Esophagus squamous epithelium (tissue), 5 donors: ENCODE measurements around the gene AIG1. TPM values are rescaled to one million over a fixed set of nuclear protein-coding genes. Genes with fewer than 3 reads are reported as not detected.
A peak's percentile ranks its signal among the peaks of the same experiment; 100 is the strongest.

Source experiments
- DNase-seq: peaks from one replicate; lab custom pipeline; 2025; lab: John Stamatoyannopoulos, UW
- H3K27ac ChIP-seq, 4 donors: fragments of 200-600 bp; sonication (generic); one replicate each; pipeline ENCODE4 v1.5.1; 2016 to 2019; ENCODE audit warnings: mild to moderate bottlenecking in 1 of 4
- H3K27me3 ChIP-seq, 4 donors: fragments of 200-600 bp; sonication (generic); 1 replicate in 3 of 4; 2 replicates in 1 of 4; pipeline versions ENCODE4 v1.5.1 to v1.6.0; 2017 to 2021; ENCODE audit warnings: antibody characterized with exemption in 1 of 4
- H3K36me3 ChIP-seq, 3 donors: fragments of 200-600 bp; sonication (generic); one replicate each; pipeline ENCODE4 v1.5.1; 2016 to 2019
- H3K4me1 ChIP-seq, 3 donors: fragments of 200-600 bp; sonication (generic); one replicate each; pipeline ENCODE4 v1.5.1; 2017 to 2019
- H3K4me3 ChIP-seq, 4 donors: fragments of 200-600 bp; sonication (generic); 1 replicate in 3 of 4; 2 replicates in 1 of 4; pipeline ENCODE4 v1.5.1; 2016 to 2019; ENCODE audit warnings: mild to moderate bottlenecking in 2 of 4, moderate library complexity in 1 of 4
- H3K9me3 ChIP-seq, 3 donors: fragments of 200-600 bp; sonication (generic); one replicate each; pipeline ENCODE4 v1.5.1; 2016 to 2019
- CTCF ChIP-seq, 6 experiments: fragments of 450-650 bp in 4 of 6; fragments of 200-600 bp in 2 of 6; sonication (generic) in 2 of 6; IDR thresholded peaks; one replicate each; pipeline ENCODE4 v1.5.1; 2016 to 2019; ENCODE audit warnings: antibody characterized with exemption in 6 of 6, mild to moderate bottlenecking in 4 of 6, moderate library complexity in 4 of 6
- POLR2A ChIP-seq, 4 donors: fragments of 450-650 bp; IDR thresholded peaks; one replicate each; pipeline ENCODE4 v1.6.1; 2017; ENCODE audit warnings: antibody characterized with exemption in 4 of 4, mild to moderate bottlenecking in 4 of 4, moderate library complexity in 3 of 4
- WGBS, 2 donors: methylation state at CpG; one replicate each; pipeline ENCODE4 v1.1.5; 2018; 5-methylcytosine and 5-hydroxymethylcytosine counted together
- intact Hi-C: fragments of 100-400 bp; cut with DNase I; formaldehyde crosslinking; loops from one replicate; pipeline ENCODE4 v1.15.0; 2022
- total RNA-seq, 4 donors: library from RNA; depleted of rRNA; stranded (reverse); fragments of >200 nt; gene quantifications; one replicate each; pipeline ENCODE4 v1.1.0, GENCODE V29; 2016
- donor health status: DM: yes; HTN: yes; CAD: no.

Gene AIG1
- total RNA-seq, 4 donors from 2014 or later = 29.1 to 30.5 (median 29.9) TPM

- H3K27me3 ChIP-seq = no peaks in the 10 kb centered on the region
- no peak for TF ChIP-seq CTCF (IDR thresholded peaks at IDR 0.05)
- no peak for TF ChIP-seq POLR2A (IDR thresholded peaks at IDR 0.05)
- H3K4me3 ChIP-seq = no peak overlapping the region
- H3K27ac ChIP-seq = peak overlapping the region in 2 of 4 donors; percentile 42 to 61
- no peak for DNase-seq
- H3K4me1 ChIP-seq = peaks cover 0 to 47% (median 10%) of the 10 kb centered on the region in 3 donors
- H3K9me3 ChIP-seq = no peaks in the 10 kb centered on the region
- 36 to 68% methylated on average over 3 of the region's 3 CpGs for WGBS, 2 donors
- H3K36me3 ChIP-seq = no peaks in the 10 kb centered on the region
- intact Hi-C loops = no loop called here
Observed at GRCh38 chr6:143329323-143329722, 268.6 kb downstream of the AIG1 start.

- 95 to 96% methylated on average over 2 of the region's 2 CpGs for WGBS, 2 donors
- no peak for DNase-seq
- Histone ChIP-seq H3K4me3 (no peak overlapping the region), H3K27ac (no peak overlapping the region), H3K4me1 (peaks cover 0 to 44% (median 11%) of the 10 kb centered on the region in 3 donors), H3K27me3 (no peaks in the 10 kb centered on the region), H3K36me3 (no peaks in the 10 kb centered on the region), H3K9me3 (no peaks in the 10 kb centered on the region)
- intact Hi-C loops = no loop called here
- no peak for TF ChIP-seq CTCF (IDR thresholded peaks at IDR 0.05)
- TF ChIP-seq POLR2A (IDR thresholded peaks at IDR 0.05) = no peak
Observed at GRCh38 chr6:143331362-143331761, 270.7 kb downstream of the AIG1 start.

GRCh38 chr6:143332153-143332845 is 271.6 kb downstream of the AIG1 start:
- intact Hi-C loops = no loop called here
- Histone ChIP-seq H3K36me3 (no peaks in the 10 kb centered on the region), H3K4me1 (peaks cover 0 to 49% (median 11%) of the 10 kb centered on the region in 3 donors), H3K9me3 (no peaks in the 10 kb centered on the region), H3K27ac (no peak overlapping the region), H3K4me3 (no peak overlapping the region), H3K27me3 (no peaks in the 10 kb centered on the region)
- WGBS, 2 donors = 71 to 79% methylated on average over 1 of the region's 1 CpG
- no peak for TF ChIP-seq POLR2A (IDR thresholded peaks at IDR 0.05)
- no peak for TF ChIP-seq CTCF (IDR thresholded peaks at IDR 0.05)
- no peak for DNase-seq

- H3K4me1 ChIP-seq = peaks cover 0 to 49% (median 11%) of the 10 kb centered on the region in 3 donors
- H3K27me3 ChIP-seq = no peaks in the 10 kb centered on the region
- WGBS, 2 donors = 52 to 60% methylated on average over 2 of the region's 2 CpGs
- no peak overlapping the region for H3K4me3 ChIP-seq
- H3K27ac ChIP-seq = peak overlapping the region in 2 of 4 donors; percentile 8 to 32
- TF ChIP-seq CTCF (IDR thresholded peaks at IDR 0.05) = no peak
- no peak for TF ChIP-seq POLR2A (IDR thresholded peaks at IDR 0.05)
- intact Hi-C loops = no loop called here
- no peak for DNase-seq
- H3K36me3 ChIP-seq = no peaks in the 10 kb centered on the region
- H3K9me3 ChIP-seq = no peaks in the 10 kb centered on the region
Observed at GRCh38 chr6:143333081-143333480, 272.4 kb downstream of the AIG1 start.

GRCh38 chr6:143333749-143334520 is 273.2 kb downstream of the AIG1 start:
- peaks cover 0 to 50% (median 15%) of the 10 kb centered on the region in 3 donors for H3K4me1 ChIP-seq
- DNase-seq = no peak
- intact Hi-C loops = no loop called here
- WGBS, 2 donors = 51 to 66% methylated on average over 7 of the region's 7 CpGs
- peak overlapping the region in 2 of 4 donors; percentile 8 to 32 for H3K27ac ChIP-seq
- no peak overlapping the region for H3K4me3 ChIP-seq
- no peaks in the 10 kb centered on the region for H3K9me3 ChIP-seq
- H3K27me3 ChIP-seq = no peaks in the 10 kb centered on the region
- TF ChIP-seq POLR2A (IDR thresholded peaks at IDR 0.05) = no peak
- no peak for TF ChIP-seq CTCF (IDR thresholded peaks at IDR 0.05)
- H3K36me3 ChIP-seq = no peaks in the 10 kb centered on the region
